ENCODE data around the gene LSM2. TPM values are rescaled to one million over a fixed set of nuclear protein-coding genes. Genes with fewer than 3 reads are reported as not detected.

Gene LSM2
- total RNA-seq, 1 donor from 2014 or later: 89.0 TPM

- H3K36me3 ChIP-seq (ENCODE audit: control insufficient read depth, insufficient read depth, low read length): no peaks in the 10 kb centered on the region
- no peak for TF ChIP-seq CTCF (IDR thresholded peaks at IDR 0.05; ENCODE audit: insufficient read depth, low read length, poor library complexity, severe bottlenecking)
- no peaks in the 10 kb centered on the region for H3K27me3 ChIP-seq (ENCODE audit: control insufficient read depth, insufficient read depth, low read length)
- H3K4me3 ChIP-seq (ENCODE audit: low read depth, low read length): no peak overlapping the region
- no peak for DNase-seq (ENCODE audit: low read depth)
Measured at GRCh38 chr6:31752739-31753319, 53.9 kb downstream of the LSM2 start.

GRCh38 chr6:31750411-31751022 is 56.2 kb downstream of the LSM2 start:
- no peak for DNase-seq (ENCODE audit: low read depth)
- Histone ChIP-seq H3K27me3 (ENCODE audit: control insufficient read depth, insufficient read depth, low read length) (no peaks in the 10 kb centered on the region), H3K36me3 (ENCODE audit: control insufficient read depth, insufficient read depth, low read length) (no peaks in the 10 kb centered on the region), H3K4me3 (ENCODE audit: low read depth, low read length) (no peak overlapping the region)
- TF ChIP-seq CTCF (IDR thresholded peaks at IDR 0.05; ENCODE audit: insufficient read depth, low read length, poor library complexity, severe bottlenecking): no peak

- TF ChIP-seq CTCF (IDR thresholded peaks at IDR 0.05; ENCODE audit: insufficient read depth, low read length, poor library complexity, severe bottlenecking): no peak
- Histone ChIP-seq H3K4me3 (ENCODE audit: low read depth, low read length) (no peak overlapping the region), H3K27me3 (ENCODE audit: control insufficient read depth, insufficient read depth, low read length) (no peaks in the 10 kb centered on the region), H3K36me3 (ENCODE audit: control insufficient read depth, insufficient read depth, low read length) (no peaks in the 10 kb centered on the region)
- DNase-seq (ENCODE audit: low read depth): no peak
Measured at GRCh38 chr6:31749301-31750036, 57.3 kb downstream of the LSM2 start.

Other genes starting within 250 kb of the LSM2 start
- 0.92 TPM in 1 of 2 replicates, not detected in the other for gene LTA, start 234.7 kb downstream of the LSM2 start, total RNA-seq
- 16.7 and 18.6 TPM in 2 replicates for gene TNF, start 231.4 kb downstream of the LSM2 start, total RNA-seq
- gene LTB, start 224.5 kb downstream of the LSM2 start, total RNA-seq: 19.3 and 21.4 TPM in 2 replicates
- gene LST1, start 220.7 kb downstream of the LSM2 start, total RNA-seq: 0.42 TPM in 1 of 2 replicates, not detected in the other
- gene NCR3, start 214.0 kb downstream of the LSM2 start, total RNA-seq: not detected in 2 replicates
- 0.33 TPM in 1 of 2 replicates, not detected in the other for gene AIF1, start 191.7 kb downstream of the LSM2 start, total RNA-seq
- gene PRRC2A, start 186.3 kb downstream of the LSM2 start, total RNA-seq: 117 and 143 TPM in 2 replicates
- 468 and 473 TPM in 2 replicates for gene BAG6, start 154.3 kb downstream of the LSM2 start, total RNA-seq
- gene APOM, start 151.1 kb downstream of the LSM2 start, total RNA-seq: 1.3 and 1.8 TPM in 2 replicates
- 19.0 and 24.9 TPM in 2 replicates for gene C6orf47, start 146.2 kb downstream of the LSM2 start, total RNA-seq
- gene GPANK1, start 142.0 kb downstream of the LSM2 start, total RNA-seq: 17.7 and 22.0 TPM in 2 replicates
- gene CSNK2B, start 140.9 kb downstream of the LSM2 start, total RNA-seq: 366 and 405 TPM in 2 replicates
- gene LY6G5B, start 137.0 kb downstream of the LSM2 start, total RNA-seq: 2.8 and 6.0 TPM in 2 replicates
- gene LY6G5C, start 125.9 kb downstream of the LSM2 start, total RNA-seq: not detected in 2 replicates
- gene ABHD16A, start 103.6 kb downstream of the LSM2 start, total RNA-seq: 43.8 and 45.5 TPM in 2 replicates
- gene LY6G6F, start 100.1 kb downstream of the LSM2 start, total RNA-seq: not detected in 2 replicates
- not detected in 2 replicates for gene LY6G6D, start 91.6 kb downstream of the LSM2 start, total RNA-seq
- not detected in 2 replicates for gene LY6G6C, start 85.2 kb downstream of the LSM2 start, total RNA-seq
- 0.29 TPM in 1 of 2 replicates, not detected in the other for gene MPIG6B, start 83.6 kb downstream of the LSM2 start, total RNA-seq
- 91.5 and 106 TPM in 2 replicates for gene DDAH2, start 77.7 kb downstream of the LSM2 start, total RNA-seq
- gene CLIC1, start 70.4 kb downstream of the LSM2 start, total RNA-seq: 494 and 498 TPM in 2 replicates
- 8.9 and 13.1 TPM in 2 replicates for gene MSH5, start 67.0 kb downstream of the LSM2 start, total RNA-seq
- gene SAPCD1, start 44.3 kb downstream of the LSM2 start, total RNA-seq: 1.1 and 2.2 TPM in 2 replicates
- 1.5 and 3.1 TPM in 2 replicates for gene VWA7, start 29.6 kb downstream of the LSM2 start, total RNA-seq
- 165 and 181 TPM in 2 replicates for gene VARS1, start 11.2 kb downstream of the LSM2 start, total RNA-seq
- gene HSPA1L, start 8.3 kb upstream of the LSM2 start, total RNA-seq: 0.46 and 1.1 TPM in 2 replicates
- gene HSPA1A, start 8.6 kb upstream of the LSM2 start, total RNA-seq: 54.6 and 67.0 TPM in 2 replicates
- 68.3 and 79.1 TPM in 2 replicates for gene HSPA1B, start 20.8 kb upstream of the LSM2 start, total RNA-seq
- 142 and 152 TPM in 2 replicates for gene NEU1, start 55.9 kb upstream of the LSM2 start, total RNA-seq
- gene SLC44A4, start 72.0 kb upstream of the LSM2 start, total RNA-seq: 17.7 and 26.1 TPM in 2 replicates
- gene EHMT2, start 90.7 kb upstream of the LSM2 start, total RNA-seq: 55.7 and 59.3 TPM in 2 replicates
- gene ZBTB12, start 95.1 kb upstream of the LSM2 start, total RNA-seq: 3.0 and 4.9 TPM in 2 replicates
- gene C2, start 120.8 kb upstream of the LSM2 start, total RNA-seq: 0.07 and 0.63 TPM in 2 replicates
- 1.9 and 13.8 TPM in 2 replicates for gene CFB, start 139.1 kb upstream of the LSM2 start, total RNA-seq
- 123 and 140 TPM in 2 replicates for gene NELFE, start 152.0 kb upstream of the LSM2 start, total RNA-seq
- 43.3 and 49.1 TPM in 2 replicates for gene SKIC2, start 152.2 kb upstream of the LSM2 start, total RNA-seq
- 28.1 and 30.6 TPM in 2 replicates for gene DXO, start 165.2 kb upstream of the LSM2 start, total RNA-seq
- gene C4A, start 175.1 kb upstream of the LSM2 start, total RNA-seq: 1.8 and 3.2 TPM in 2 replicates
- 2.3 and 4.4 TPM in 2 replicates for gene C4B, start 207.8 kb upstream of the LSM2 start, total RNA-seq
- 1.1 TPM in 1 of 2 replicates, not detected in the other for gene CYP21A2, start 231.4 kb upstream of the LSM2 start, total RNA-seq

Measured in kidney epithelial cell (primary cell).